ENCODE data around the gene GUCA2A. TPM values are rescaled to one million over a fixed set of nuclear protein-coding genes. Genes with fewer than 3 reads are reported as not detected.

Gene GUCA2A
- total RNA-seq, 4 donors from 2014 or later, result not detected

- H3K27ac ChIP-seq, result no peak overlapping the region
- 50 to 61% methylated on average over 8 of the region's 8 CpGs for WGBS, 2 donors
- peaks cover 0 to 7% (median 0%) of the 10 kb centered on the region in 4 donors for H3K4me1 ChIP-seq
- H3K9me3 ChIP-seq, result no peaks in the 10 kb centered on the region
- no peak for DNase-seq (ENCODE audit: low spot score in 2 of 2)
- no peak overlapping the region for H3K4me3 ChIP-seq
- peaks cover 0 to 58% of the 10 kb centered on the region in 2 donors for H3K27me3 ChIP-seq
- no peaks in the 10 kb centered on the region for H3K36me3 ChIP-seq
- TF ChIP-seq POLR2A (IDR thresholded peaks at IDR 0.05), result no peak
- no peak for TF ChIP-seq CTCF (IDR thresholded peaks at IDR 0.05)
- TF ChIP-seq EP300 (IDR thresholded peaks at IDR 0.05), result no peak
Measured at GRCh38 chr1:42145389-42145716, 19.2 kb downstream of the GUCA2A start.

GRCh38 chr1:42144711-42145388 lies 19.7 kb downstream of the GUCA2A start:
- H3K4me1 ChIP-seq, result peaks cover 0 to 7% (median 0%) of the 10 kb centered on the region in 4 donors
- no peaks in the 10 kb centered on the region for H3K9me3 ChIP-seq
- TF ChIP-seq CTCF (IDR thresholded peaks at IDR 0.05) (no peak), EP300 (IDR thresholded peaks at IDR 0.05) (no peak), POLR2A (IDR thresholded peaks at IDR 0.05) (no peak)
- no peak overlapping the region for H3K27ac ChIP-seq
- no peaks in the 10 kb centered on the region for H3K36me3 ChIP-seq
- DNase-seq (ENCODE audit: low spot score in 2 of 2), result no peak
- no peak overlapping the region for H3K4me3 ChIP-seq
- peaks cover 0 to 58% of the 10 kb centered on the region in 2 donors for H3K27me3 ChIP-seq
- WGBS, 2 donors, result 67 to 73% methylated on average over 12 of the region's 12 CpGs

- H3K27me3 ChIP-seq, result peaks cover 0 to 58% of the 10 kb centered on the region in 2 donors
- TF ChIP-seq EP300 (IDR thresholded peaks at IDR 0.05) (no peak), CTCF (IDR thresholded peaks at IDR 0.05) (no peak), POLR2A (IDR thresholded peaks at IDR 0.05) (no peak)
- no peak for DNase-seq (ENCODE audit: low spot score in 2 of 2)
- no peaks in the 10 kb centered on the region for H3K36me3 ChIP-seq
- H3K4me3 ChIP-seq, result no peak overlapping the region
- no peak overlapping the region for H3K27ac ChIP-seq
- H3K4me1 ChIP-seq, result peaks cover 0 to 7% (median 0%) of the 10 kb centered on the region in 4 donors
- H3K9me3 ChIP-seq, result no peaks in the 10 kb centered on the region
- 38 to 47% methylated on average over 13 of the region's 13 CpGs for WGBS, 2 donors
Measured at GRCh38 chr1:42143896-42144710, 20.4 kb downstream of the GUCA2A start.

GRCh38 chr1:42142894-42143675 lies 21.5 kb downstream of the GUCA2A start:
- Histone ChIP-seq H3K27me3 (peaks cover 0 to 52% of the 10 kb centered on the region in 2 donors), H3K4me1 (peaks cover 0 to 7% (median 0%) of the 10 kb centered on the region in 4 donors), H3K27ac (no peak overlapping the region), H3K4me3 (no peak overlapping the region), H3K9me3 (no peaks in the 10 kb centered on the region), H3K36me3 (no peaks in the 10 kb centered on the region)
- no peak for TF ChIP-seq POLR2A (IDR thresholded peaks at IDR 0.05)
- TF ChIP-seq CTCF (IDR thresholded peaks at IDR 0.05), result no peak
- TF ChIP-seq EP300 (IDR thresholded peaks at IDR 0.05), result no peak
- DNase-seq (ENCODE audit: low spot score in 2 of 2), result no peak
- WGBS, 2 donors, result 46 to 53% methylated on average over 4 of the region's 4 CpGs
